Uterine smooth muscle cell (primary cell): ENCODE measurements around the gene PTGR3. TPM values are rescaled to one million over a fixed set of nuclear protein-coding genes. Genes with fewer than 3 reads are reported as not detected.

ENCODE experiments used
- total RNA-seq: library from RNA; depleted of rRNA; stranded (reverse); fragments of >200 nt; gene quantifications from 2 replicates; pipeline ENCODE4 v1.2.3, GENCODE V29; 2014

Gene PTGR3
- 19.6 and 29.2 TPM in 2 replicates for total RNA-seq

GRCh38 chr18:75209129-75209950 lies at the start of gene PTGR3:
Gene PTGR3 (minus strand): TSS chr18:75209139. CDS start chr18:75209058, 81 bp downstream.

GRCh38 chr18:75210274-75211001 lies 1.5 kb upstream of the PTGR3 start, which contains the start of gene TSHZ1:
Gene TSHZ1 (plus strand): TSS chr18:75210797. CDS start chr18:75211877, 1,080 bp downstream.

Other genes starting within 250 kb of the PTGR3 start
- gene TSHZ1, start 1.7 kb upstream of the PTGR3 start, total RNA-seq: 6.6 and 8.1 TPM in 2 replicates
- not detected in 2 replicates for gene SMIM21, start 218.6 kb upstream of the PTGR3 start, total RNA-seq